ENCODE measurements around the gene ZFPM1.
"Not testable (repeated sequence)": the region's sequence is repeated elsewhere in the genome, so short reads cannot be mapped to it uniquely, and the experiment has no call there.

Gene ZFPM1

GRCh38 chr16:88467541-88467944, 14.5 kb downstream of the ZFPM1 start:
- no peak for DNase-seq

- no peak for DNase-seq
Observed at GRCh38 chr16:88468275-88469129, 15.4 kb downstream of the ZFPM1 start.

GRCh38 chr16:88469615-88470395, 16.7 kb downstream of the ZFPM1 start:
- no peak for DNase-seq

- DNase-seq = not testable (repeated sequence)
Observed at GRCh38 chr16:88470396-88470680, 17.3 kb downstream of the ZFPM1 start.

GRCh38 chr16:88470696-88471095, 17.6 kb downstream of the ZFPM1 start:
- DNase-seq = not testable (repeated sequence)

GRCh38 chr16:88471115-88471514, 18.0 kb downstream of the ZFPM1 start:
- no peak for DNase-seq

- DNase-seq = no peak
Observed at GRCh38 chr16:88471575-88471974, 18.5 kb downstream of the ZFPM1 start.

GRCh38 chr16:88472069-88472468, 19.0 kb downstream of the ZFPM1 start:
- no peak for DNase-seq

- DNase-seq = no peak
Observed at GRCh38 chr16:88472637-88473205, 19.6 kb downstream of the ZFPM1 start.

- DNase-seq = no peak
Observed at GRCh38 chr16:88473666-88474534, 20.8 kb downstream of the ZFPM1 start.

GRCh38 chr16:88475037-88475436, 22.0 kb downstream of the ZFPM1 start:
- no peak for DNase-seq

GRCh38 chr16:88476203-88476602, 23.1 kb downstream of the ZFPM1 start:
- no peak for DNase-seq

GRCh38 chr16:88476817-88477397, 23.8 kb downstream of the ZFPM1 start:
- DNase-seq = no peak

GRCh38 chr16:88477631-88478519, 24.8 kb downstream of the ZFPM1 start:
- DNase-seq = no peak

GRCh38 chr16:88478889-88479792, 26.1 kb downstream of the ZFPM1 start:
- DNase-seq = no peak

- DNase-seq = no peak
Observed at GRCh38 chr16:88479793-88480760, 27.0 kb downstream of the ZFPM1 start.

- DNase-seq = no peak
Observed at GRCh38 chr16:88480829-88481228, 27.7 kb downstream of the ZFPM1 start.

- DNase-seq = no peak
Observed at GRCh38 chr16:88481851-88482250, 28.8 kb downstream of the ZFPM1 start.

All from NCI-H2227 treated with DMSO at 0.1 percent for 48 hours (cell line).